Sigmoid colon (tissue), 4 donors: ENCODE data around the gene NBDY.
"Not testable (repeated sequence)": the region's sequence is repeated elsewhere in the genome, so short reads cannot be mapped to it uniquely, and the experiment has no call there.

Experiments
- CTCF ChIP-seq, 4 experiments: fragments of 450-650 bp in 3 of 4; fragments of 200-600 bp in 1 of 4; IDR thresholded peaks; one replicate each; pipeline ENCODE4 v1.5.1; 2016 to 2019; ENCODE audit warnings: antibody characterized with exemption in 4 of 4, mild to moderate bottlenecking in 3 of 4, moderate library complexity in 2 of 4
- POLR2A ChIP-seq, 2 donors: fragments of 450-650 bp; IDR thresholded peaks; one replicate each; pipeline ENCODE4 v1.6.1; 2016; ENCODE audit warnings: antibody characterized with exemption in 2 of 2, mild to moderate bottlenecking in 2 of 2, moderate library complexity in 2 of 2
- POLR2AphosphoS5 ChIP-seq, 4 donors: sonication (generic); formaldehyde crosslinking; IDR thresholded peaks; one replicate each; pipeline ENCODE4 v1.6.1; 2017; ENCODE audit warnings: antibody characterized with exemption in 4 of 4

GRCh38 chrX:56768120-56768660, 39.1 kb downstream of the NBDY start:
- TF ChIP-seq POLR2A, POLR2AphosphoS5, CTCF (IDR thresholded peaks at IDR 0.05): not testable (repeated sequence)
